ENCODE data around the gene STIM2. TPM values are rescaled to one million over a fixed set of nuclear protein-coding genes. Genes with fewer than 3 reads are reported as not detected.
A peak's percentile ranks its signal among the peaks of the same experiment; 100 is the strongest.

STIM2 gene
- total and polyA plus RNA-seq, 9 of the 15 experiments (the other 6 are each of a cell fraction or from before 2014, with no cell fraction given): 7.2 to 26.8 (median 15.4) TPM

GRCh38 chr4:26992657-26993361, 132.2 kb downstream of the STIM2 start (continued):
- no peak for TF ChIP-seq ARID4B (CRISPR knock-in tag; IDR thresholded peaks at IDR 0.05)
- no peak for TF ChIP-seq ELK1 (CRISPR knock-in tag; IDR thresholded peaks at IDR 0.05)
- TF ChIP-seq CHD1 (IDR thresholded peaks at IDR 0.05; ENCODE audit: low read length): no peak
- no peak for TF ChIP-seq CSDE1 (IDR thresholded peaks at IDR 0.05)
- TF ChIP-seq ZNF785 (CRISPR knock-in tag; IDR thresholded peaks at IDR 0.05): no peak
- no peak for TF ChIP-seq PRPF4 (IDR thresholded peaks at IDR 0.05; ENCODE audit: insufficient read depth, low read depth, low read length, poor library complexity, severe bottlenecking)
- TF ChIP-seq JUND (IDR thresholded peaks at IDR 0.05; ENCODE audit: borderline replicate concordance, low read depth, low read length): 0 out of 2 replicates have a peak, but pooled peaks have one; percentile 7
- TF ChIP-seq JUND (tag; IDR thresholded peaks at IDR 0.05; ENCODE audit: borderline replicate concordance, low read depth, low read length): no peak
- TF ChIP-seq RBM25 (IDR thresholded peaks at IDR 0.05; ENCODE audit: low read depth, low read length, severe bottlenecking): no peak
- TF ChIP-seq TSHZ1 (CRISPR knock-in tag; IDR thresholded peaks at IDR 0.05): no peak

Data from K562 (cell line).